ENCODE results near the gene CHCHD3. TPM values are rescaled to one million over a fixed set of nuclear protein-coding genes. Genes with fewer than 3 reads are reported as not detected.

CHCHD3 gene
- total and polyA plus RNA-seq, 7 experiments from 2014 or later: 25.6 to 49.7 (median 38.6) TPM

- Mint-ChIP-seq H3K4me1 (peaks cover 9 to 78% (median 70%) of the 10 kb centered on the region in 7 donors), H3K9me3 (peaks cover 0 to 4% (median 0%) of the 10 kb centered on the region in 11 donors), H3K27me3 (no peaks in the 10 kb centered on the region), H3K4me3 (peak overlapping the region in 1 of 10 donors; percentile 21), H3K36me3 (peaks cover 4 to 37% (median 18%) of the 10 kb centered on the region in 5 donors), H3K27ac (no peak overlapping the region)
- CTCF ChIA-PET: interaction anchor here (0.6 kb wide), 2 partner anchors 8 to 286 kb away, joined by 3 to 4 read pairs; no protein-coding TSS in a partner anchor
- intact Hi-C loops (cut with micrococcal nuclease): no loop called here
- H3K4me3 ChIP-seq (ENCODE audit: low read length): no peak overlapping the region
- no peaks in the 10 kb centered on the region for H3K27me3 ChIP-seq (ENCODE audit: control insufficient read depth in 2 of 2, insufficient read depth in 2 of 2, low read length in 2 of 2)
- no peak for DNase-seq
- no peak for ATAC-seq
- no peak overlapping the region for H3K27ac ChIP-seq (ENCODE audit: low read depth, low read length)
- peaks cover 0 to 3% (median 0%) of the 10 kb centered on the region in 3 experiments for H3K36me3 ChIP-seq (ENCODE audit: control insufficient read depth in 2 of 3, insufficient read depth in 3 of 3, low read length in 3 of 3)
- H3K4me1 ChIP-seq (ENCODE audit: control insufficient read depth in 2 of 2, insufficient read depth in 2 of 2, low read length in 2 of 2): no peaks in the 10 kb centered on the region
- POLR2A ChIA-PET: no interaction called here
- H3K9me3 ChIP-seq (ENCODE audit: control insufficient read depth in 2 of 3, low read length in 3 of 3): no peaks in the 10 kb centered on the region
Observed at GRCh38 chr7:133056370-133057238, 25.3 kb downstream of the CHCHD3 start.

GRCh38 chr7:133054162-133054840 lies 27.6 kb downstream of the CHCHD3 start:
- H3K4me1 ChIP-seq (ENCODE audit: control insufficient read depth in 2 of 2, insufficient read depth in 2 of 2, low read length in 2 of 2): no peaks in the 10 kb centered on the region
- intact Hi-C loops (cut with micrococcal nuclease): no loop called here
- ChIA-PET CTCF (no interaction called here), POLR2A (no interaction called here)
- no peak overlapping the region for H3K4me3 ChIP-seq (ENCODE audit: low read length)
- no peak overlapping the region for H3K27ac ChIP-seq (ENCODE audit: low read depth, low read length)
- Mint-ChIP-seq H3K9me3 (no peaks in the 10 kb centered on the region), H3K4me3 (no peak overlapping the region), H3K27ac (peak overlapping the region in 1 of 9 donors; percentile 10), H3K27me3 (no peaks in the 10 kb centered on the region), H3K4me1 (peaks cover 9 to 78% (median 60%) of the 10 kb centered on the region in 7 donors), H3K36me3 (peaks cover 0 to 20% (median 4%) of the 10 kb centered on the region in 5 donors)
- ATAC-seq: no peak
- DNase-seq: no peak
- no peaks in the 10 kb centered on the region for H3K36me3 ChIP-seq (ENCODE audit: control insufficient read depth in 2 of 3, insufficient read depth in 3 of 3, low read length in 3 of 3)
- no peaks in the 10 kb centered on the region for H3K9me3 ChIP-seq (ENCODE audit: control insufficient read depth in 2 of 3, low read length in 3 of 3)
- H3K27me3 ChIP-seq (ENCODE audit: control insufficient read depth in 2 of 2, insufficient read depth in 2 of 2, low read length in 2 of 2): no peaks in the 10 kb centered on the region

GRCh38 chr7:133053321-133053891 lies 28.5 kb downstream of the CHCHD3 start:
- H3K4me1 Mint-ChIP-seq: peaks cover 6 to 79% (median 54%) of the 10 kb centered on the region in 7 donors
- CTCF ChIA-PET: no interaction called here

GRCh38 chr7:133052826-133053225 lies 29.1 kb downstream of the CHCHD3 start:
- H3K36me3 Mint-ChIP-seq: peaks cover 0 to 28% (median 16%) of the 10 kb centered on the region in 5 donors
- DNase-seq (no peak), ATAC-seq (no peak)
- no peaks in the 10 kb centered on the region for H3K9me3 Mint-ChIP-seq
- POLR2A ChIA-PET: interaction anchor here (0.6 kb wide), 1 partner anchor 644 kb away, joined by 3 read pairs; no protein-coding TSS in a partner anchor
- no peaks in the 10 kb centered on the region for H3K9me3 ChIP-seq (ENCODE audit: control insufficient read depth in 2 of 3, low read length in 3 of 3)
- intact Hi-C loops (cut with micrococcal nuclease): no loop called here
- H3K4me1 ChIP-seq (ENCODE audit: control insufficient read depth in 2 of 2, insufficient read depth in 2 of 2, low read length in 2 of 2): no peaks in the 10 kb centered on the region
- no peaks in the 10 kb centered on the region for H3K36me3 ChIP-seq (ENCODE audit: control insufficient read depth in 2 of 3, insufficient read depth in 3 of 3, low read length in 3 of 3)
- no peak overlapping the region for H3K27ac Mint-ChIP-seq
- no peak overlapping the region for H3K27ac ChIP-seq (ENCODE audit: low read depth, low read length)
- no peak overlapping the region for H3K4me3 Mint-ChIP-seq
- CTCF ChIA-PET: interaction anchor here (0.7 kb wide), 1 partner anchor 13 kb away, joined by 4 read pairs; no protein-coding TSS in a partner anchor
- H3K27me3 ChIP-seq (ENCODE audit: control insufficient read depth in 2 of 2, insufficient read depth in 2 of 2, low read length in 2 of 2): no peaks in the 10 kb centered on the region
- H3K4me1 Mint-ChIP-seq: peaks cover 6 to 79% (median 50%) of the 10 kb centered on the region in 7 donors
- no peak overlapping the region for H3K4me3 ChIP-seq (ENCODE audit: low read length)
- no peaks in the 10 kb centered on the region for H3K27me3 Mint-ChIP-seq

More at GRCh38 chr7:133053321-133053891, 28.5 kb downstream of the CHCHD3 start:
- POLR2A ChIA-PET: interaction anchor here (0.6 kb wide), 1 partner anchor 644 kb away, joined by 3 read pairs; no protein-coding TSS in a partner anchor
- no peak for ATAC-seq
- H3K4me3 Mint-ChIP-seq: no peak overlapping the region
- H3K27ac ChIP-seq (ENCODE audit: low read depth, low read length): no peak overlapping the region
- intact Hi-C loops (cut with micrococcal nuclease): no loop called here
- H3K9me3 ChIP-seq (ENCODE audit: control insufficient read depth in 2 of 3, low read length in 3 of 3): no peaks in the 10 kb centered on the region
- H3K36me3 ChIP-seq (ENCODE audit: control insufficient read depth in 2 of 3, insufficient read depth in 3 of 3, low read length in 3 of 3): no peaks in the 10 kb centered on the region
- H3K36me3 Mint-ChIP-seq: peaks cover 0 to 22% (median 11%) of the 10 kb centered on the region in 5 donors
- H3K9me3 Mint-ChIP-seq: no peaks in the 10 kb centered on the region
- H3K27me3 Mint-ChIP-seq: no peaks in the 10 kb centered on the region
- H3K27me3 ChIP-seq (ENCODE audit: control insufficient read depth in 2 of 2, insufficient read depth in 2 of 2, low read length in 2 of 2): no peaks in the 10 kb centered on the region
- no peak overlapping the region for H3K4me3 ChIP-seq (ENCODE audit: low read length)
- no peaks in the 10 kb centered on the region for H3K4me1 ChIP-seq (ENCODE audit: control insufficient read depth in 2 of 2, insufficient read depth in 2 of 2, low read length in 2 of 2)
- H3K27ac Mint-ChIP-seq: no peak overlapping the region
- DNase-seq: no peak

GRCh38 chr7:133052401-133052756 lies 29.5 kb downstream of the CHCHD3 start:
- Histone ChIP-seq H3K27ac (ENCODE audit: low read depth, low read length) (no peak overlapping the region), H3K4me1 (ENCODE audit: control insufficient read depth in 2 of 2, insufficient read depth in 2 of 2, low read length in 2 of 2) (no peaks in the 10 kb centered on the region), H3K36me3 (ENCODE audit: control insufficient read depth in 2 of 3, insufficient read depth in 3 of 3, low read length in 3 of 3) (no peaks in the 10 kb centered on the region), H3K4me3 (ENCODE audit: low read length) (no peak overlapping the region), H3K27me3 (ENCODE audit: control insufficient read depth in 2 of 2, insufficient read depth in 2 of 2, low read length in 2 of 2) (no peaks in the 10 kb centered on the region), H3K9me3 (ENCODE audit: control insufficient read depth in 2 of 3, low read length in 3 of 3) (no peaks in the 10 kb centered on the region)
- Mint-ChIP-seq H3K9me3 (no peaks in the 10 kb centered on the region), H3K4me3 (no peak overlapping the region), H3K27me3 (no peaks in the 10 kb centered on the region), H3K4me1 (peaks cover 6 to 77% (median 50%) of the 10 kb centered on the region in 7 donors), H3K27ac (no peak overlapping the region), H3K36me3 (peaks cover 0 to 31% (median 17%) of the 10 kb centered on the region in 5 donors)
- intact Hi-C loops (cut with micrococcal nuclease): no loop called here
- no peak for DNase-seq
- ChIA-PET POLR2A (no interaction called here), CTCF (interaction anchor here (0.7 kb wide), 1 partner anchor 14 kb away, joined by 4 read pairs; no protein-coding TSS in a partner anchor)
- ATAC-seq: no peak

GRCh38 chr7:133051719-133052400 lies 30.0 kb downstream of the CHCHD3 start:
- DNase-seq (no peak), ATAC-seq (no peak)
- intact Hi-C loops (cut with micrococcal nuclease): no loop called here
- H3K4me3 ChIP-seq (ENCODE audit: low read length): no peak overlapping the region
- no peaks in the 10 kb centered on the region for H3K36me3 ChIP-seq (ENCODE audit: control insufficient read depth in 2 of 3, insufficient read depth in 3 of 3, low read length in 3 of 3)
- ChIA-PET CTCF (interaction anchor here (0.7 to 1.6 kb wide), 3 partner anchors 13 to 56 kb away, joined by 3 to 4 read pairs (median 3); no protein-coding TSS in a partner anchor), POLR2A (no interaction called here)
- Mint-ChIP-seq H3K4me3 (no peak overlapping the region), H3K9me3 (no peaks in the 10 kb centered on the region), H3K27ac (peak overlapping the region in 1 of 9 donors; percentile 43), H3K27me3 (no peaks in the 10 kb centered on the region), H3K4me1 (peaks cover 5 to 72% (median 46%) of the 10 kb centered on the region in 7 donors), H3K36me3 (peaks cover 2 to 36% (median 22%) of the 10 kb centered on the region in 5 donors)
- H3K9me3 ChIP-seq (ENCODE audit: control insufficient read depth in 2 of 3, low read length in 3 of 3): no peaks in the 10 kb centered on the region
- no peaks in the 10 kb centered on the region for H3K27me3 ChIP-seq (ENCODE audit: control insufficient read depth in 2 of 2, insufficient read depth in 2 of 2, low read length in 2 of 2)
- H3K27ac ChIP-seq (ENCODE audit: low read depth, low read length): no peak overlapping the region
- H3K4me1 ChIP-seq (ENCODE audit: control insufficient read depth in 2 of 2, insufficient read depth in 2 of 2, low read length in 2 of 2): no peaks in the 10 kb centered on the region
